Stomach (tissue), 4 donors: Measurements from ENCODE around the gene NEK7.
"Not testable (repeated sequence)": the region's sequence is repeated elsewhere in the genome, so short reads cannot be mapped to it uniquely, and the experiment has no call there.

Experiments used
- CTCF ChIP-seq, 7 experiments: fragments of 450-650 bp in 4 of 7; fragments of 200-600 bp in 3 of 7; sonication (generic) in 3 of 7; IDR thresholded peaks; one replicate each; pipeline ENCODE4 v1.5.1; 2016 to 2019; ENCODE audit warnings: antibody characterized with exemption in 7 of 7, control low read depth in 2 of 7, mild to moderate bottlenecking in 1 of 7
- POLR2A ChIP-seq, 4 donors: fragments of 450-650 bp; IDR thresholded peaks; one replicate each; pipeline ENCODE4 v1.6.1; 2016; ENCODE audit warnings: antibody characterized with exemption in 4 of 4, control low read depth in 2 of 4, mild to moderate bottlenecking in 1 of 4, moderate library complexity in 1 of 4
- POLR2AphosphoS5 ChIP-seq, 3 donors: sonication (generic); formaldehyde crosslinking; IDR thresholded peaks; one replicate each; pipeline ENCODE4 v1.6.1; 2016; ENCODE audit warnings: antibody characterized with exemption in 3 of 3

GRCh38 chr1:198314817-198315216, 158.0 kb downstream of the NEK7 start:
- TF ChIP-seq POLR2A, CTCF, POLR2AphosphoS5 (IDR thresholded peaks at IDR 0.05): not testable (repeated sequence)
